Neural progenitor cell (in vitro differentiated cells): Measurements from ENCODE around the gene SERPINA9.

Experiments used
- CTCF ChIP-seq: fragments of 200-600 bp; sonication (generic); IDR thresholded peaks from 2 replicates; pipeline ENCODE4 v1.5.1; 2017; ENCODE audit warnings: antibody characterized with exemption, mild to moderate bottlenecking
- EZH2 ChIP-seq: fragments of 200-600 bp; sonication (generic); IDR thresholded peaks from 2 replicates; pipeline ENCODE4 v1.6.1; 2017; ENCODE audit warnings: antibody characterized with exemption, mild to moderate bottlenecking, moderate library complexity
- EZH2phosphoT487 ChIP-seq: fragments of 200-600 bp; sonication (generic); IDR thresholded peaks from 2 replicates; pipeline ENCODE4 v1.6.1; 2017; ENCODE audit warnings: antibody characterized with exemption

DNA sequence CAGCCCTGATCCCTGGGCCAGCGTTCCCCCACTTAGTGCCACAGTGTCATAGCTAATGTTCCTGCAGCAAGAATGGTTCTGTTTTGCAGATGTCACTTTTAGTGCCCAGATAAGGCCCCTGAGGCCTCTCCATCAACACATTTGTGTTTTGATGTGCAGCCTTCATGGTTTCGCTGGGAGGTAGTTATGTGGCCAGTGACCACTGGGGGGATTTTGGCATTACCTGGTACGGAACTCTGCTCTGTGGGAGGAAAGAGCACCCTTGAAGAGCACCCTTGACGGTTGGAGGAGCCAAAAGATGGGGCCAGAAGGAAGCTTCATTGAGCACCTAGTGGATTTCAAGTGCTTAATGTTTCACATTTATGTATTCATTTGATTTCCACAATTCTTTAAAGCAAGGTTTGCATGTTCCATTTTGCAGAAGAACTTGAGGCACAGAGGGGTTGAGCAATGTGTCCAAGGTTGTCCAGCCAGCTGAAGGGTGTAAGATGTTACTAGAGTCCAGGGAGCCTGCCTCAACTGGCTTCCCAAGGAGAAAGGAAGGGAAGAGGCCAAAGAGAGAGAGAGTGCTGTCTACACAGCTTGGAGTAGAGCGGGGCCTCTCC is 36.4 kb downstream of the SERPINA9 start:
- TF ChIP-seq CTCF (peak; percentile 20), EZH2 (no peak), EZH2phosphoT487 (no peak)
